Esophagus squamous epithelium (tissue), 4 donors: ENCODE data around the gene PAK2.
"Not testable (repeated sequence)": the region's sequence is repeated elsewhere in the genome, so short reads cannot be mapped to it uniquely, and the experiment has no call there.

Source experiments
- CTCF ChIP-seq, 6 experiments: fragments of 450-650 bp in 4 of 6; fragments of 200-600 bp in 2 of 6; sonication (generic) in 2 of 6; IDR thresholded peaks; one replicate each; pipeline ENCODE4 v1.5.1; 2016 to 2019; ENCODE audit warnings: antibody characterized with exemption in 6 of 6, mild to moderate bottlenecking in 4 of 6, moderate library complexity in 4 of 6
- POLR2A ChIP-seq, 4 donors: fragments of 450-650 bp; IDR thresholded peaks; one replicate each; pipeline ENCODE4 v1.6.1; 2017; ENCODE audit warnings: antibody characterized with exemption in 4 of 4, mild to moderate bottlenecking in 4 of 4, moderate library complexity in 3 of 4

GRCh38 chr3:196717162-196717561, 22.5 kb upstream of the PAK2 start:
- not testable (repeated sequence) for TF ChIP-seq CTCF, POLR2A (IDR thresholded peaks at IDR 0.05)
